IPS DF 6.9 (cell line): ENCODE data around the gene MTA1.

Source experiments
- DNase-seq: peaks from one replicate; pipeline ENCODE4 v3.0.0-alpha.2; 2013; ENCODE audit warnings: low read depth, low spot score
- H3K27ac ChIP-seq: one replicate; pipeline ENCODE4 v1.5.1; 2013; ENCODE audit warnings: low read length, control low read depth
- H3K27me3 ChIP-seq: 2 replicates; pipeline ENCODE4 v1.6.1; 2013; ENCODE audit warnings: mild to moderate bottlenecking, low read length; ENCODE audit not compliant: control insufficient read depth, insufficient read depth
- H3K36me3 ChIP-seq: 2 replicates; pipeline ENCODE4 v1.6.1; 2013; ENCODE audit warnings: low read length; ENCODE audit not compliant: control insufficient read depth, insufficient read depth
- H3K4me1 ChIP-seq: 2 replicates; pipeline ENCODE4 v1.6.1; 2013; ENCODE audit warnings: low read length; ENCODE audit not compliant: control insufficient read depth, insufficient read depth
- H3K4me3 ChIP-seq: 2 replicates; pipeline ENCODE4 v1.5.1; 2013; ENCODE audit warnings: mild to moderate bottlenecking, low read length
- H3K9me3 ChIP-seq: 2 replicates; pipeline ENCODE4 v1.6.1; 2013; ENCODE audit warnings: low read length, inconsistent platforms; ENCODE audit not compliant: control insufficient read depth, insufficient read depth
- WGBS: extraction: QIAGEN DNeasy Blood & Tissue Kit; methylation state at CpG from one replicate; pipeline ENCODE4 v1.1.7; 2013; ENCODE audit warnings: mixed read lengths, missing lambda C conversion rate; ENCODE audit not compliant: insufficient read length, insufficient coverage; 5-methylcytosine and 5-hydroxymethylcytosine counted together

MTA1 gene

DNA sequence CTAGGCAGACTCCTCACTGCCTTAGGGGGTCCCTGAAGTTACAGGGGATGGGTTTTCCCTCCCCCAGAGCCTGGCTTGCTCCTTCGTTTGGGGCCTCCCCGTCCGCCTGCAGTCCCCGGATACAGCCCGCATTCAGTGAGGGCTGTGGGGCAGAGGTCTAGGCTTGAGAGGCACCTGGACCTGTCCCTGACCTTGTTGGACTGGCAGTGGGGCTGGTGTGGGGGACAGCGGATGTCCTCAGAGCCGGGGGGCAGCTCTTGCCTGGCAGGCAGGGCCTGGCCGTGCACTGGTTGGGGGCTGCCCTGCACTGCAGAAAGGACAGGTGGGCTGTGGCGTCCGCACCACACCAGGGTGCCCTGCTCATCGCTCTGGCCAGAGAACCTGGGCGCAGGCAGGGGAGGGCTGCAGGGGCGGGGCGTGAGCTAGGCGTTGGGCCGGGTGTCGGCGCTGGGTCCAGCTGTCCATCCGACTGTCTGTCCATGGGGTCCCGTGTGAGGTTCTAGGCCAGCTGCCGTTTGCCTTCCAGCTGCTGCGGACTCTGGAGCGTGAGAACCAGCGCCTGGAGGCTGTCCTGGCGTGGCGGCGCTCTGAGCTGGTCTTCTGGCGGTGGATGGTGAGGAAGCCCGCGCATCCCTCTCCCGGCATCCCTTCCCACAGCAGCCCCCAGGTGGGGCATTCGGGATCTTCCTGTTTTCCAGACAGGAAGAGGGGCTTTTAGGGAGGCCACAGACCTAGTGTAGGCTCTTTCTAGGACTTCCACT, 77.4 kb downstream of the MTA1 start:
- DNase-seq: no peak
- H3K9me3 ChIP-seq: no peaks in the 10 kb centered on the region
- no peaks in the 10 kb centered on the region; the same call in 1 of the 2 replicates for H3K36me3 ChIP-seq
- H3K4me3 ChIP-seq: no peak overlapping the region; the same call in 1 of the 2 replicates
- no CpG with 5 or more reads among the region's 32 CpGs for WGBS
- H3K27ac ChIP-seq: no peak overlapping the region
- H3K27me3 ChIP-seq: no peaks in the 10 kb centered on the region
- H3K4me1 ChIP-seq: no peaks in the 10 kb centered on the region; the same call in 1 of the 2 replicates

DNA sequence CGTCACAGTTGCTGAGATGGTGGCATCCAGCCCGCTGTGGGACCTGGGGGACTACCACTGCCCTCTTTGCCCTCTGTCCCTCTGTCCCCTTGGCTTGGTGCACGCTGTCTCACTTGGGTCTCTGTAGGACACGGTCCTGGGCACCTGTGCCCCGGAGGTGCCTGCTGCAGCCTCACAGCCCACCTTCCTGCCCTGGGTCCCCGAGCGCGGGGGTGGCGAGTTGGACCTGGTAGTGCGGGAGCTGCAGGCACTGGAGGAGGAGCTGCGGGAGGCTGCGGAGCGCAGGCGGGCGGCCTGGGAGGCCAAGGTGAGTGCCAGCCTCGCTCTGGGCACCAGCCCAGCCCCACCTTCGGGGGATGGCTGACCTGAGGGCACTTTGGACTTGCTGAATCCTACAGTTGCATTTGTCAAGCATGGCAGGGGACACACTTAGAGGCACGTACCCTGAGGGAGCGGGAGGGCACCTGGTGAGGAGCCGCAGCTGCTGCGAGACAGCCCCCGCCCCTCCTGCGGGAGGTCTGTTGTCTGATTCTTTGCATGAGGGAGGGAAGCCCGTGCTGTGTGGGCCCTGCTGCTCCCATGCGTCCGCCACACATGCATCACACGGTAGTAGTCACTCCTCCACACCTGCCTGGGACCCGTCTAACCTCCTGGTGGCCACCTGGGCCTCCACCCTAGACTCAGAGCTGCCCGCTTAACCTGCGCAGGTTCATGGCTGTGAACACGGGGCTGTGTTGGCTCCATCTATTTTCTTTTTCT, 78.2 kb downstream of the MTA1 start:
- H3K9me3 ChIP-seq: no peaks in the 10 kb centered on the region
- H3K27ac ChIP-seq: no peak overlapping the region
- no peaks in the 10 kb centered on the region; the same call in 1 of the 2 replicates for H3K36me3 ChIP-seq
- H3K4me3 ChIP-seq: no peak overlapping the region
- DNase-seq: no peak
- no peaks in the 10 kb centered on the region for H3K27me3 ChIP-seq
- no peaks in the 10 kb centered on the region; the same call in 1 of the 2 replicates for H3K4me1 ChIP-seq
- WGBS: no CpG with 5 or more reads among the region's 31 CpGs

DNA sequence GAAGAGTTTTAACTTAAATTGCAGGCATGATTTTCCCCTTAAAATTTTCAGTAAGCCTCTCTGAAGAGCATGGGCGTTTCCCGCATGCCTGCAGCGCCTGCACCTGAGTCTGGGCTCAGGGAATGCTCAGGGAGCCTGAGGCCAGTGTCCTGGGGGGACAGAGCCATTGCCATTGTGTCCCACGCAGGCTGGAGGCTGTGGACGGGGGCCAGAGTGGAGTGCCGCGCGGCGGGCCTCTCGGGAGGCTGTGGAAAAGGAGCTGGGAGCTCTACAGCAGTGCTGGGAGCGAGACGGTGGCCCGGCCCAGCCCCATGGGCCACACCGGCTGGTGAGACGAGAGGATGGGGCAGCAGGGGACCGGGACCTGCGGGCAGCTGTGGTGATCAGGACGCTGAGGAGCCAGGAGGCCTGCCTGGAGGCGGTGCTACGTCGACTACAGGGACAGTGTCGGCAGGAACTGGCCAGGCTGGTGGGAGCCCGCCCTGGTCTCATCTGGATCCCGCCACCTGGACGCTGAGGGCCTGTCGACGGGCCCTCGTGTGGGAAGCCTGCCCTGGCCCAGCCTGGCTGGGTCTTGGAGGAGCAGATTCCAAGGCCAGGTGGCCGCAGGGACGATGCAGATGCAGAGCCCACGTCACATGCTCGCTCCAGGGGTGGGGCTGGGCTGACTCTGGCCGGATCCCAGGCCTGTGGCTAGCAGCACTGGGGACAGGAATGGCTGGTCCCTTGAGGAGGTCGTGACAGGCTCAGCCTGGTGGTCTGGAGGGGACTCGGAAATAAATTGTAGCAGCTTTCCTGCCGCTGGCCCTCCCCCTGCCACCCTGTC, 79.0 kb downstream of the MTA1 start:
- no CpG with 5 or more reads among the region's 36 CpGs for WGBS
- DNase-seq: no peak
- H3K4me1 ChIP-seq: no peaks in the 10 kb centered on the region; the same call in 1 of the 2 replicates
- no peaks in the 10 kb centered on the region; the same call in 1 of the 2 replicates for H3K9me3 ChIP-seq
- H3K4me3 ChIP-seq: no peak overlapping the region
- H3K27me3 ChIP-seq: no peaks in the 10 kb centered on the region
- no peaks in the 10 kb centered on the region; the same call in 1 of the 2 replicates for H3K36me3 ChIP-seq
- H3K27ac ChIP-seq: no peak overlapping the region

- H3K27me3 ChIP-seq: no peaks in the 10 kb centered on the region
These were observed 79.8 kb downstream of the MTA1 start for GRCh38 chr14:105499256-105500035.

DNA sequence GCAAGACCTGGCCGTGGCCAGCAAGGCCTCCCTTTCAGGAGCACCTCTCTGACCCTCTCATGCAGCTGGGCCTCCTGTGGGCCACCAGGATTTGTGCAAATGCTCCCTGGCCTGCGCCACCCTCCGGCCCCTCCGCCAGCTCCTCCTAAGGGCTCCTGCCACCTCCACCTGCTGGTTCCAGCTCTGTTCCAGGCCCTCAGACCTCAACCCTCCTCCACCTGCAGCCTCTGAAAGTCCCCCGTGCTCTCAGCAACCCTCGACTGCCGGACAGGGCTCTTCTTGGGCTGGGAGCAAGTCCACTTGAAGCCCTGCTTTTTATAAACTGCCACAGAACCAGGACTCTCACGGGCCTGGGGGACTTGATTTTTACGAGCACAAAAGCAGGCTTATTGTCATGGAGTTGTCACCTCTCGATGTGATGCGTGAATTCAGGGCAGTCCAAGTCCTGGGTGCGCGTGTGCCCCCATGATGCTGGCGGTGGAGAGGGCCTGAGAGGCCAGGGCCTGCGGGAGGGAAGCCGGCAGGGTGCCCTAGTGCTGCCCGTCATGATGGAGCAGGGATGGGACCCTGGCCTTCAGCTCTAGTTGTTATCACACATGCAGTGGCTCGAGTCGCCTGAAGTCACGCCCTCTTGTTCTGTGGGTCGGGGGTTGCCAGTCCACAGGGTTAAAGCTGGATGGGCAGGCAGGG, 80.6 kb downstream of the MTA1 start:
- Histone ChIP-seq H3K27ac (no peak overlapping the region), H3K4me3 (no peak overlapping the region), H3K36me3 (no peaks in the 10 kb centered on the region; the same call in 1 of the 2 replicates), H3K4me1 (no peaks in the 10 kb centered on the region; the same call in 1 of the 2 replicates), H3K27me3 (no peaks in the 10 kb centered on the region), H3K9me3 (no peaks in the 10 kb centered on the region; the same call in 1 of the 2 replicates)
- WGBS: no CpG with 5 or more reads among the region's 21 CpGs
- no peak for DNase-seq

More at GRCh38 chr14:105499256-105500035, 79.8 kb downstream of the MTA1 start:
- DNase-seq: no peak
- no CpG with 5 or more reads among the region's 27 CpGs for WGBS
- Histone ChIP-seq H3K27ac (no peak overlapping the region), H3K36me3 (no peaks in the 10 kb centered on the region; the same call in 1 of the 2 replicates), H3K9me3 (no peaks in the 10 kb centered on the region; the same call in 1 of the 2 replicates), H3K4me1 (no peaks in the 10 kb centered on the region; the same call in 1 of the 2 replicates), H3K4me3 (no peak overlapping the region)

DNA sequence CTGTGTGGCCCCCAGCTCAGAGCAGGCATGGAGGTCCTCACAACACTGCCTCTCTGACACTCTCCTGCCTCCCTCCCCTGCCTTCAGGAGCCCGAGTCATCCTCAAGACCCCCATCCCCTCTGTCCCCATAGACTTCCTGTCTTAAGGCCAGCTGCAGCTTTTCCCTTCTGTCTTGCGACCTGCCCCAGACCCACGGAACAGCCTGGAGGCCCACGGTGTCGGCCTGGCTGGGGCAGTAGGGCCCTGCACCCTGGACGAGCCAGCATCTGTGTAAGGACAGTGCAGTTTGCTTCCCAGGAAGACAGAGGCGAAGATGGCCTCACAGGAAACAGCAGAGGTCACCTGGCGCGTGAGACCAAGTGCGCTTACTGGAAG, 81.1 kb downstream of the MTA1 start:
- WGBS: no CpG with 5 or more reads among the region's 10 CpGs
- Histone ChIP-seq H3K9me3 (no peaks in the 10 kb centered on the region; the same call in 1 of the 2 replicates), H3K4me3 (no peak overlapping the region), H3K4me1 (no peaks in the 10 kb centered on the region; the same call in 1 of the 2 replicates), H3K27me3 (no peaks in the 10 kb centered on the region), H3K36me3 (no peaks in the 10 kb centered on the region; the same call in 1 of the 2 replicates), H3K27ac (no peak overlapping the region)
- DNase-seq: no peak

DNA sequence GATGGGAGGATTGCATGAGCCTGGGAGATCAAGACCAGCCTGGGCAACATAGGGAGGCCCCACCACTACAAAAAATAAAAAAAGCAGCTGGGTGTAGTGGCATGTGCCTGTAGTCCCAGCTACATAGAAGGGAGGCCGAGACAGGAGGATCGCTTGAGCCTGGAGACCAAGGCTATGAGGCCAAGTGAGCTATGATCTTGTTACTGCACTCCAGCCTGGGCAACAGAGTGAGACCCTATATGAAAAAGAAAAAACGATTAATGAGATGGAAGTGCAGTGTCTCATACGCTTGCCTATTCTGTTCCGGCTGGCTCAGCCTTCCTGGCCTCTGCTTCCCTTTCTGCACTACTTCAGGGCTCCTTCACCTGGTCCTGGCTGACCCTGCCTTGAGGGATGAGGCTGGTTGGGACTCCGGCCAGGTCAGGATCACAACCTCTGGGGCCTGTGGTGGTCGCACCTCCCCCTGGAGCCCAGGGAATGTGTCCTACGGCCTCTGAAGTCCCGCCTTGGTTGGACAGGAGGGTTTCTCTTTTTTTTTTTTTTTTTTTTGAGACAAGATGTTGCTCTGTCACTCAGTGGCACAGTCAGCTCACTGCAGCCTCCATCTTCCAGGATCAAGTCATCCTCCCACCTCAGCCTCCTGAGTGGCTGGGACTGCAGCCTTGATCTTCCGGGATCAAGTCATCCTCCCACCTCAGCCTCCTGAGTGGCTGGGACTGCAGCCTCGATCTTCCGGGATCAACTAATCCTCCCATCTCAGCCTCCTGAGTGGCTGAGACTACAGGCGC, 82.1 kb downstream of the MTA1 start:
- Histone ChIP-seq H3K4me3 (no peak overlapping the region), H3K27me3 (no peaks in the 10 kb centered on the region), H3K4me1 (no peaks in the 10 kb centered on the region; the same call in 1 of the 2 replicates), H3K9me3 (no peaks in the 10 kb centered on the region; the same call in 1 of the 2 replicates), H3K36me3 (no peaks in the 10 kb centered on the region; the same call in 1 of the 2 replicates), H3K27ac (no peak overlapping the region)
- DNase-seq: no peak
- no CpG with 5 or more reads among the region's 13 CpGs for WGBS

GRCh38 chr14:105502446-105503295, 83.0 kb downstream of the MTA1 start:
- no CpG with 5 or more reads among the region's 18 CpGs for WGBS
- Histone ChIP-seq H3K27me3 (no peaks in the 10 kb centered on the region), H3K36me3 (no peaks in the 10 kb centered on the region; the same call in 1 of the 2 replicates), H3K27ac (no peak overlapping the region), H3K4me1 (no peaks in the 10 kb centered on the region; the same call in 1 of the 2 replicates), H3K4me3 (no peak overlapping the region), H3K9me3 (no peaks in the 10 kb centered on the region; the same call in 1 of the 2 replicates)
- no peak for DNase-seq
